H9 (cell line): ENCODE results near the gene LHPP. TPM values are rescaled to one million over a fixed set of nuclear protein-coding genes. Genes with fewer than 3 reads are reported as not detected.
A peak's percentile ranks its signal among the peaks of the same experiment; 100 is the strongest.

Experiments used
- DNase-seq: peaks from one replicate; pipeline ENCODE4 v3.0.0-alpha.2; 2017
- H2AFZ ChIP-seq: one replicate; pipeline ENCODE4 v1.6.1; 2013; ENCODE audit warnings: mild to moderate bottlenecking, low read length, control low read depth, moderate library complexity
- H2AK5ac ChIP-seq: 2 replicates; pipeline ENCODE4 v1.6.1; 2013; ENCODE audit warnings: low read length, control low read depth, mixed read lengths; ENCODE audit not compliant: insufficient read length
- H2BK120ac ChIP-seq: one replicate; pipeline ENCODE4 v1.6.1; 2013; ENCODE audit warnings: low read depth, mild to moderate bottlenecking, low read length, control low read depth, inconsistent platforms; ENCODE audit not compliant: poor library complexity, severe bottlenecking
- H2BK12ac ChIP-seq: 2 replicates; pipeline ENCODE4 v1.6.1; 2013; ENCODE audit warnings: low read length, control low read depth, mixed read lengths, low read depth; ENCODE audit not compliant: insufficient read length
- H2BK15ac ChIP-seq: 2 replicates; pipeline ENCODE4 v1.6.1; 2013; ENCODE audit warnings: low read depth, low read length, control low read depth
- H2BK20ac ChIP-seq: one replicate; pipeline ENCODE4 v1.6.1; 2013; ENCODE audit warnings: low read depth, mild to moderate bottlenecking, low read length, control low read depth, inconsistent platforms; ENCODE audit not compliant: poor library complexity, severe bottlenecking
- H2BK5ac ChIP-seq: 2 replicates; pipeline ENCODE4 v1.6.1; 2013; ENCODE audit warnings: low read length, control low read depth, mixed read lengths; ENCODE audit not compliant: insufficient read length
- H3K14ac ChIP-seq: 2 replicates; pipeline ENCODE4 v1.6.1; 2013; ENCODE audit warnings: low read length, control low read depth; ENCODE audit not compliant: insufficient read depth
- H3K18ac ChIP-seq: 2 replicates; pipeline ENCODE4 v1.6.1; 2013; ENCODE audit warnings: low read depth, mild to moderate bottlenecking, mixed read lengths, low read length, control low read depth; ENCODE audit not compliant: insufficient read length
- H3K23ac ChIP-seq: 2 replicates; pipeline ENCODE4 v1.6.1; 2013; ENCODE audit warnings: low read length, control low read depth, mixed read lengths, low read depth; ENCODE audit not compliant: insufficient read length
- H3K23me2 ChIP-seq: 2 replicates; pipeline ENCODE4 v1.6.1; 2013; ENCODE audit warnings: low read depth, mild to moderate bottlenecking, mixed read lengths, low read length, control low read depth; ENCODE audit not compliant: insufficient read length, poor library complexity, severe bottlenecking
- H3K27ac ChIP-seq: 2 replicates; pipeline ENCODE4 v1.5.1; 2013; ENCODE audit warnings: low read length, control low read depth, mixed read lengths, low read depth; ENCODE audit not compliant: insufficient read length
- H3K27me3 ChIP-seq: 2 replicates; pipeline ENCODE4 v1.6.1; 2013; ENCODE audit warnings: low read length, control low read depth, inconsistent platforms; ENCODE audit not compliant: insufficient read depth
- H3K4ac ChIP-seq: 2 replicates; pipeline ENCODE4 v1.6.1; 2013; ENCODE audit warnings: low read depth, mild to moderate bottlenecking, control low read depth, inconsistent platforms, low read length, moderate library complexity
- H3K4me1 ChIP-seq: 2 replicates; pipeline ENCODE4 v1.6.1; 2013; ENCODE audit warnings: low read length, control low read depth, inconsistent platforms; ENCODE audit not compliant: insufficient read depth
- H3K4me2 ChIP-seq: 2 replicates; pipeline ENCODE4 v1.6.1; 2013; ENCODE audit warnings: low read length, control low read depth, mixed read lengths; ENCODE audit not compliant: insufficient read length, insufficient read depth
- H3K56ac ChIP-seq: 2 replicates; pipeline ENCODE4 v1.6.1; 2013; ENCODE audit warnings: low read depth, mild to moderate bottlenecking, mixed read lengths, low read length, control low read depth; ENCODE audit not compliant: insufficient read length
- H3K79me1 ChIP-seq: 2 replicates; pipeline ENCODE4 v1.6.1; 2013; ENCODE audit warnings: low read depth, mild to moderate bottlenecking, moderate library complexity, low read length, control low read depth, inconsistent platforms; ENCODE audit not compliant: insufficient read depth, poor library complexity, severe bottlenecking
- H3K79me2 ChIP-seq: 2 replicates; pipeline ENCODE4 v1.6.1; 2013; ENCODE audit warnings: low read length, control low read depth, inconsistent platforms; ENCODE audit not compliant: insufficient read depth
- H3K9ac ChIP-seq: 2 replicates; pipeline ENCODE4 v1.6.1; 2013; ENCODE audit warnings: low read length, control low read depth, mixed read lengths; ENCODE audit not compliant: insufficient read length; ENCODE audit errors: extremely low read depth
- H3K9me3 ChIP-seq: one replicate; pipeline ENCODE4 v1.6.1; 2013; ENCODE audit warnings: low read depth, low read length, inconsistent platforms; ENCODE audit not compliant: control insufficient read depth
- H3T11ph ChIP-seq: one replicate; pipeline ENCODE4 v1.6.1; 2013; ENCODE audit warnings: mild to moderate bottlenecking, low read length, control low read depth, inconsistent platforms
- H4K20me1 ChIP-seq: one replicate; pipeline ENCODE4 v1.6.1; 2013; ENCODE audit not compliant: control insufficient read depth, insufficient read length, insufficient read depth
- H4K5ac ChIP-seq: 2 replicates; pipeline ENCODE4 v1.6.1; 2013; ENCODE audit warnings: low read depth, mild to moderate bottlenecking, mixed read lengths, low read length, control low read depth; ENCODE audit not compliant: insufficient read length
- H4K8ac ChIP-seq: replicated peaks from 2 replicates; pipeline ENCODE4 v1.6.1; 2013; ENCODE audit warnings: low read length, control low read depth, mixed read lengths, low read depth; ENCODE audit not compliant: insufficient read length
- H4K91ac ChIP-seq: 2 replicates; pipeline ENCODE4 v1.6.1; 2013; ENCODE audit warnings: low read depth, mild to moderate bottlenecking, moderate library complexity, mixed read lengths, low read length, control low read depth; ENCODE audit not compliant: insufficient read length
- H3K27ac Mint-ChIP-seq, 3 experiments: 2 replicates in 2 of 3; 3 replicates in 1 of 3; pipeline ENCODE4 v1.8.0; 2020 to 2021; ENCODE audit warnings: mixed read lengths in 3 of 3, mild to moderate bottlenecking in 1 of 3, moderate library complexity in 1 of 3
- H3K27me3 Mint-ChIP-seq: 2 replicates; pipeline ENCODE4 v1.8.0; 2021; ENCODE audit warnings: low read depth, mild to moderate bottlenecking, moderate library complexity, mixed read lengths
- H3K36me3 Mint-ChIP-seq, 3 experiments: 2 replicates in 2 of 3; 3 replicates in 1 of 3; pipeline ENCODE4 v1.8.0; 2020 to 2021; ENCODE audit warnings: low read depth in 3 of 3, mixed read lengths in 3 of 3; ENCODE audit not compliant: insufficient read depth in 1 of 3
- H3K4me1 Mint-ChIP-seq, 2 experiments: 2 replicates each; pipeline ENCODE4 v1.8.0; 2020; ENCODE audit warnings: mixed read lengths in 2 of 2
- H3K4me3 Mint-ChIP-seq, 2 experiments: 2 replicates in 1 of 2; 3 replicates in 1 of 2; pipeline ENCODE4 v1.8.0; 2020 to 2021; ENCODE audit warnings: mild to moderate bottlenecking in 2 of 2, mixed read lengths in 2 of 2, moderate library complexity in 1 of 2
- H3K9me3 Mint-ChIP-seq, 2 experiments: 2 replicates in 1 of 2; 3 replicates in 1 of 2; pipeline ENCODE4 v1.8.0; 2020; ENCODE audit warnings: mild to moderate bottlenecking in 2 of 2, mixed read lengths in 2 of 2, moderate library complexity in 1 of 2
- CTCF ChIP-seq: fragments of 200-600 bp; sonication (generic); conservative IDR thresholded peaks from 3 replicates; pipeline ENCODE4 v1.8.0; 2021; ENCODE audit warnings: antibody characterized with exemption, mild to moderate bottlenecking
- WGBS: extraction: QIAGEN DNeasy Blood & Tissue Kit; methylation state at CpG from one replicate; pipeline ENCODE4 v1.1.7; 2013; ENCODE audit warnings: missing lambda C conversion rate, low lambda C conversion rate, mixed read lengths; ENCODE audit not compliant: insufficient read length; ENCODE audit errors: extremely low coverage; 5-methylcytosine and 5-hydroxymethylcytosine counted together
- total RNA-seq: library from RNA; stranded (reverse); gene quantifications from 2 replicates; pipeline ENCODE4 v1.2.1, GENCODE V29; 2021

The LHPP gene
- total RNA-seq, 1 experiment from 2014 or later: 29.6 TPM

- Histone ChIP-seq H2BK5ac (no peak overlapping the region), H3K4me2 (no peak overlapping the region), H2AFZ (no peak overlapping the region), H3K14ac (no peak overlapping the region), H3K79me2 (no peaks in the 10 kb centered on the region), H3K79me1 (no peaks in the 10 kb centered on the region), H4K5ac (no peak overlapping the region), H4K20me1 (no peaks in the 10 kb centered on the region), H2AK5ac (no peak overlapping the region), H3T11ph (no peak overlapping the region), H3K27me3 (no peaks in the 10 kb centered on the region), H2BK15ac (no peak overlapping the region), H2BK20ac (no peak overlapping the region), H3K23me2 (no peaks in the 10 kb centered on the region), H4K91ac (no peak overlapping the region), H3K56ac (no peak overlapping the region), H3K9ac (no peak overlapping the region), H3K4me1 (no peaks in the 10 kb centered on the region; the same call in 1 of the 2 replicates), H3K4ac (no peak overlapping the region), H2BK120ac (no peak overlapping the region), H3K27ac (no peak overlapping the region), H3K9me3 (no peaks in the 10 kb centered on the region), H4K8ac (no peak overlapping the region), H2BK12ac (no peak overlapping the region), H3K23ac (no peak overlapping the region), H3K18ac (no peak overlapping the region)
- no CpG with 5 or more reads among the region's 2 CpGs for WGBS
- H3K27ac Mint-ChIP-seq: peak overlapping the region in 1 of 3 experiments; percentile 84; a peak in 1 of 7 replicates
- peaks cover 0 to 4% (median 0%) of the 10 kb centered on the region in 3 experiments; a peak in 3 of 7 replicates for H3K36me3 Mint-ChIP-seq
- no peaks in the 10 kb centered on the region; the same call in 1 of the 2 replicates for H3K27me3 Mint-ChIP-seq
- TF ChIP-seq CTCF: no peak
- no peak for DNase-seq
- H3K4me3 Mint-ChIP-seq: no peak overlapping the region
- no peaks in the 10 kb centered on the region for H3K9me3 Mint-ChIP-seq
- H3K4me1 Mint-ChIP-seq: peaks cover 10 to 13% of the 10 kb centered on the region in 2 experiments
These were observed 197.8 kb downstream of the LHPP start for GRCh38 chr10:124659380-124659779.
